Gastroesophageal sphincter (tissue), 3 donors: ENCODE measurements around the gene PLCB1.

Source experiments
- CTCF ChIP-seq, 4 experiments: fragments of 200-600 bp in 2 of 4; fragments of 450-650 bp in 2 of 4; sonication (generic) in 1 of 4; IDR thresholded peaks; one replicate each; pipeline ENCODE4 v1.5.1; 2017 to 2019; ENCODE audit warnings: antibody characterized with exemption in 4 of 4, mild to moderate bottlenecking in 2 of 4, moderate library complexity in 2 of 4
- EP300 ChIP-seq: sonication (generic); formaldehyde crosslinking; IDR thresholded peaks from one replicate; pipeline ENCODE4 v1.6.1; 2017; ENCODE audit warnings: antibody characterized with exemption, mild to moderate bottlenecking

GRCh38 chr20:8490076-8490830 is 358.2 kb downstream of the PLCB1 start:
- TF ChIP-seq EP300 (no peak), CTCF (IDR thresholded peaks at IDR 0.05) (no peak)
